BJ (cell line): ENCODE data around the gene SNX5. TPM values are rescaled to one million over a fixed set of nuclear protein-coding genes. Genes with fewer than 3 reads are reported as not detected.

Experiments used
- CTCF ChIA-PET: fragments of 350-600 bp; formaldehyde crosslinking; extraction: SDS; loops from one replicate; lab custom pipeline; 2021; ENCODE audit warnings: antibody characterized with exemption, inconsistent platforms; lab: Yijun Ruan, JAX
- POLR2A ChIA-PET: fragments of 300-600 bp; sonication (Branson Sonifier 250); formaldehyde crosslinking; extraction: SDS; loops from one replicate; lab custom pipeline; 2021; ENCODE audit warnings: antibody characterized with exemption; lab: Charles Lee
- DNase-seq: peaks from one replicate; pipeline ENCODE4 v3.0.0-alpha.2; 2011; ENCODE audit warnings: low read depth
- H3K27me3 ChIP-seq: 2 replicates; pipeline ENCODE4 v1.6.0; 2011; ENCODE audit warnings: low read length; ENCODE audit not compliant: control insufficient read depth, insufficient read depth
- H3K36me3 ChIP-seq: 2 replicates; pipeline ENCODE4 v1.5.1; 2011; ENCODE audit warnings: low read length; ENCODE audit not compliant: control insufficient read depth, insufficient read depth
- H3K4me3 ChIP-seq: 2 replicates; pipeline ENCODE4 v1.5.1; 2011; ENCODE audit warnings: low read depth, mild to moderate bottlenecking, control low read depth, low read length
- CTCF ChIP-seq: IDR thresholded peaks from 2 replicates; pipeline ENCODE4 v1.5.1; 2011; ENCODE audit warnings: low read depth, mild to moderate bottlenecking, control low read depth, inconsistent platforms, low read length, moderate library complexity; ENCODE audit not compliant: insufficient read depth
- polyA plus RNA-seq: library from polyadenylated mRNA; depleted of rRNA; stranded (reverse); fragments of >200 nt; gene quantifications from 2 replicates; pipeline ENCODE4 v1.2.3, GENCODE V29; 2011

SNX5 gene
- polyA plus RNA-seq, 1 experiment, result 52.7 TPM

GRCh38 chr20:17925141-17925939 lies 43.3 kb downstream of the SNX5 start:
- no peak for TF ChIP-seq CTCF
- ChIA-PET CTCF (interaction anchor here (0.6 kb wide), 1 partner anchor 165 kb away, joined by 3 read pairs; no protein-coding TSS in a partner anchor), POLR2A (interaction anchor here (0.5 kb wide), 1 partner anchor 348 kb away, joined by 3 read pairs; no protein-coding TSS in a partner anchor)
- no peak overlapping the region for H3K4me3 ChIP-seq
- no peak for DNase-seq
- H3K36me3 ChIP-seq, result no peaks in the 10 kb centered on the region
- no peaks in the 10 kb centered on the region for H3K27me3 ChIP-seq

DNA sequence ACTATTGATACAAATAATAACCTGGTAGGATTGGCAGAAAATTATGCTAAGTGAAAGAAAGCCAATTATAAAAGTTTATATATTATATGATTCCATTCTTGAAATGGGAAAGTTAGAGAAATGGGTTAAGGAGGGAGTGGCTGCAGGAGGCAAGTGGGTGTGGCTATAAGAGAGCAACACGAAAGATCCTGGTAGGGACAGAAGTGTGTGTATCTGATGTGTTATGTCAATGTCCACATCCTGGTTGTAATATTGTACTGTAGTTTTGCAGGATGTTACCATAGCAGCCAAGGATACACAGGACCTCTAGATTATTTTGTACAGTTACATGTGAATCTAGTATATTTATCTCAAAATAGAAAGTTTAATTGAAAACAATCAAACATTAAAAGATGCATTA lies 46.8 kb downstream of the SNX5 start:
- no peak for TF ChIP-seq CTCF
- POLR2A ChIA-PET, result no interaction called here
- H3K27me3 ChIP-seq, result no peaks in the 10 kb centered on the region
- DNase-seq, result no peak
- H3K4me3 ChIP-seq, result no peak overlapping the region
- no peaks in the 10 kb centered on the region for H3K36me3 ChIP-seq
- CTCF ChIA-PET, result interaction anchor here (0.9 kb wide), 1 partner anchor 17 kb away, joined by 3 read pairs; no protein-coding TSS in a partner anchor

- no peaks in the 10 kb centered on the region for H3K36me3 ChIP-seq
- H3K27me3 ChIP-seq, result no peaks in the 10 kb centered on the region
- no peak for DNase-seq
- POLR2A ChIA-PET, result no interaction called here
- no peak for TF ChIP-seq CTCF
- H3K4me3 ChIP-seq, result no peak overlapping the region
- CTCF ChIA-PET, result no interaction called here
These were observed 49.4 kb downstream of the SNX5 start for GRCh38 chr20:17919149-17919548.

GRCh38 chr20:17917832-17918618 lies 50.6 kb downstream of the SNX5 start:
- DNase-seq, result no peak
- CTCF ChIA-PET, result interaction anchor here (1.1 to 2.5 kb wide), 2 partner anchors 21 to 253 kb away, joined by 3 to 10 read pairs; no protein-coding TSS in a partner anchor
- TF ChIP-seq CTCF, result no peak
- Histone ChIP-seq H3K36me3 (no peaks in the 10 kb centered on the region), H3K27me3 (no peaks in the 10 kb centered on the region), H3K4me3 (no peak overlapping the region)
- POLR2A ChIA-PET, result no interaction called here

GRCh38 chr20:17916433-17916891 lies 52.1 kb downstream of the SNX5 start:
- no peaks in the 10 kb centered on the region for H3K36me3 ChIP-seq
- ChIA-PET POLR2A (no interaction called here), CTCF (interaction anchor here (0.5 to 2.5 kb wide), 4 partner anchors 23 to 382 kb away, joined by 3 to 10 read pairs (median 3); no protein-coding TSS in a partner anchor)
- H3K4me3 ChIP-seq, result no peak overlapping the region
- no peak for DNase-seq
- H3K27me3 ChIP-seq, result no peaks in the 10 kb centered on the region
- TF ChIP-seq CTCF, result no peak
